ENCODE measurements around the gene SYT13.

Gene SYT13

GRCh38 chr11:45248501-45249011, 37.6 kb downstream of the SYT13 start:
- DNase-seq (ENCODE audit: low read depth), result no peak

GRCh38 chr11:45247433-45247832, 38.7 kb downstream of the SYT13 start:
- DNase-seq (ENCODE audit: low read depth), result no peak

- DNase-seq (ENCODE audit: low read depth), result no peak
Measured at GRCh38 chr11:45246241-45246640, 39.9 kb downstream of the SYT13 start.

- DNase-seq (ENCODE audit: low read depth), result no peak
Measured at GRCh38 chr11:45245218-45246045, 40.7 kb downstream of the SYT13 start.

- DNase-seq (ENCODE audit: low read depth), result no peak
Measured at GRCh38 chr11:45243967-45244366, 42.2 kb downstream of the SYT13 start.

- DNase-seq (ENCODE audit: low read depth), result no peak
Measured at GRCh38 chr11:45239733-45240132, 46.4 kb downstream of the SYT13 start.

- no peak for DNase-seq (ENCODE audit: low read depth)
Measured at GRCh38 chr11:45238724-45239123, 47.4 kb downstream of the SYT13 start.

GRCh38 chr11:45237711-45238315, 48.3 kb downstream of the SYT13 start:
- no peak for DNase-seq (ENCODE audit: low read depth)

GRCh38 chr11:45234306-45235006, 51.7 kb downstream of the SYT13 start:
- DNase-seq (ENCODE audit: low read depth), result no peak

GRCh38 chr11:45233804-45234170, 52.4 kb downstream of the SYT13 start:
- DNase-seq (ENCODE audit: low read depth), result no peak

- peak; percentile 56 for DNase-seq (ENCODE audit: low read depth)
Measured at GRCh38 chr11:45233121-45233803, 52.9 kb downstream of the SYT13 start.

GRCh38 chr11:45232341-45233080, 53.6 kb downstream of the SYT13 start:
- DNase-seq (ENCODE audit: low read depth), result no peak

- DNase-seq (ENCODE audit: low read depth), result no peak
Measured at GRCh38 chr11:45229401-45230020, 56.6 kb downstream of the SYT13 start.

GRCh38 chr11:45227836-45228235, 58.3 kb downstream of the SYT13 start:
- no peak for DNase-seq (ENCODE audit: low read depth)

GRCh38 chr11:45226901-45227300, 59.2 kb downstream of the SYT13 start:
- DNase-seq (ENCODE audit: low read depth), result no peak

GRCh38 chr11:45225961-45226871, 59.9 kb downstream of the SYT13 start:
- DNase-seq (ENCODE audit: low read depth), result no peak

- no peak for DNase-seq (ENCODE audit: low read depth)
Measured at GRCh38 chr11:45225277-45225676, 60.9 kb downstream of the SYT13 start.

- DNase-seq (ENCODE audit: low read depth), result no peak
Measured at GRCh38 chr11:45224766-45225165, 61.4 kb downstream of the SYT13 start.

GRCh38 chr11:45223496-45223895, 62.6 kb downstream of the SYT13 start:
- DNase-seq (ENCODE audit: low read depth), result no peak

GRCh38 chr11:45219411-45219810, 66.7 kb downstream of the SYT13 start:
- no peak for DNase-seq (ENCODE audit: low read depth)

All from stimulated activated CD8-positive, alpha-beta memory T cell treated with anti-CD3 and anti-CD28 coated beads, Interleukin-4, amount 100 ng/mL, for 24 hours (primary cell).